Ishikawa (cell line): ENCODE measurements around the gene SLC37A1.

ENCODE experiments used
- CEBPB ChIP-seq: IDR thresholded peaks from 2 replicates; pipeline ENCODE4 v1.6.1; 2012
- CREB1 ChIP-seq: IDR thresholded peaks from 2 replicates; pipeline ENCODE4 v1.6.1; 2012; ENCODE audit warnings: low read depth
- EGR1 ChIP-seq: IDR thresholded peaks from 2 replicates; pipeline ENCODE4 v1.6.1; 2012
- EP300 ChIP-seq: IDR thresholded peaks from 2 replicates; pipeline ENCODE4 v1.6.1; 2012; ENCODE audit warnings: borderline replicate concordance
- FOXM1 ChIP-seq: IDR thresholded peaks from 2 replicates; pipeline ENCODE4 v1.6.1; 2012; ENCODE audit warnings: low read depth, borderline replicate concordance
- NFIC ChIP-seq: IDR thresholded peaks from 2 replicates; pipeline ENCODE4 v1.6.1; 2012
- RAD21 ChIP-seq: IDR thresholded peaks from 2 replicates; pipeline ENCODE4 v1.6.1; 2012; ENCODE audit warnings: low read depth
- REST ChIP-seq: IDR thresholded peaks from 2 replicates; pipeline ENCODE4 v1.6.1; 2012; ENCODE audit warnings: low read depth, mild to moderate bottlenecking
- TAF1 ChIP-seq: IDR thresholded peaks from 2 replicates; pipeline ENCODE4 v1.6.1; 2012; ENCODE audit warnings: low read depth, mild to moderate bottlenecking
- TCF12 ChIP-seq: IDR thresholded peaks from 2 replicates; pipeline ENCODE4 v1.6.1; 2012; ENCODE audit warnings: low read depth
- TEAD4 ChIP-seq: IDR thresholded peaks from 2 replicates; pipeline ENCODE4 v1.6.1; 2012
- YY1 ChIP-seq: IDR thresholded peaks from 2 replicates; pipeline ENCODE4 v1.6.1; 2012; ENCODE audit warnings: low read depth
- ZBTB7A ChIP-seq: IDR thresholded peaks from 2 replicates; pipeline ENCODE4 v1.6.1; 2012; ENCODE audit warnings: low read depth
- TF ChIP-seq, protein P1 (sequence below): IDR thresholded peaks from 2 replicates; pipeline ENCODE4 v1.6.1; 2012
- TF ChIP-seq, protein P2 (sequence below): IDR thresholded peaks from 2 replicates; pipeline ENCODE4 v1.6.1; 2012

SLC37A1 gene

DNA sequence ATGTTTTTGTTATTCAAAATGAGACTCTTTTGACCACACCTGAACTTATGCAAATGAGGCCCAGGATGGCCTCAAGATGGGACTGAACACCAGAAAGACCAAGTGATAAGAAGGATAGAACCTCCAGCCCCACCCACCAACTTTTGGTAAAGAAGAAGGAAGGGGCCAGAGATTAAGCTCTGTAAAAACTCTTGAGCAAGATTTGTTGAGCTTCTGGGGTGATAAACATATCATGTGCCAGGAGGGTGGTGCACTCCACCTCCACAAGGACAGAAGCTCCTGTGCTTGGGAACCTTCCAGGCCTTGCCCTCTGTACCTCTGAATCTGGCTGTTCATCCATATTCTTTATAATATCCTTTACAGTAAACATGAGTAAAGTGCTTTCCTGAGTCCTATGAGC is 22.9 kb upstream of the SLC37A1 start:
- TF ChIP-seq TEAD4 = no peak
- TF ChIP-seq EP300 = no peak
- TF ChIP-seq, protein P1, sequence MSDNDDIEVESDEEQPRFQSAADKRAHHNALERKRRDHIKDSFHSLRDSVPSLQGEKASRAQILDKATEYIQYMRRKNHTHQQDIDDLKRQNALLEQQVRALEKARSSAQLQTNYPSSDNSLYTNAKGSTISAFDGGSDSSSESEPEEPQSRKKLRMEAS = no peak

DNA sequence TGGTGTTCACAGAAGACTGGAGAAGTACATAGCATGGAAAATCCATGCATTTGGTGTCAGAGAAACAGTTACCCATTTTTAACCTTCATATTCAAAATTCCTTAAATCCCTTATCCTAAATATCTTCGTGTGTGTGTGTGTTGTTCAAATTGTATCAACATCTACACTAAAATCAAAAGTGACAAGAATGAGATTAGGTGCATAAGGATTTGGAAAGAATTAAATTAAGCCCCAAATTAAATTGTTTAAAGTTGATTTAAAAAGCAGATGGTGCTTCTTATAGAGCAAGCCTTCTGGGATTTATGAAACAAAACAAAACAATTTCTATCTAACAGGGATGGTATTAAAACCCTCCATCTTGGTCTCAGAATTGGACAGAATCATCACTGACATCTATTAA is 22.3 kb upstream of the SLC37A1 start:
- no peak for TF ChIP-seq EP300
- TF ChIP-seq CREB1 = no peak
- no peak for TF ChIP-seq YY1
- no peak for TF ChIP-seq RAD21
- TF ChIP-seq, protein P2, sequence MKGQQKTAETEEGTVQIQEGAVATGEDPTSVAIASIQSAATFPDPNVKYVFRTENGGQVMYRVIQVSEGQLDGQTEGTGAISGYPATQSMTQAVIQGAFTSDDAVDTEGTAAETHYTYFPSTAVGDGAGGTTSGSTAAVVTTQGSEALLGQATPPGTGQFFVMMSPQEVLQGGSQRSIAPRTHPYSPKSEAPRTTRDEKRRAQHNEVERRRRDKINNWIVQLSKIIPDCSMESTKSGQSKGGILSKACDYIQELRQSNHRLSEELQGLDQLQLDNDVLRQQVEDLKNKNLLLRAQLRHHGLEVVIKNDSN = no peak
- no peak for TF ChIP-seq NFIC
- no peak for TF ChIP-seq FOXM1
- no peak for TF ChIP-seq TCF12
- TF ChIP-seq CEBPB = no peak
- TF ChIP-seq TAF1 = no peak
- TF ChIP-seq, protein P1 = no peak
- TF ChIP-seq REST = no peak
- TF ChIP-seq TEAD4 = no peak
- TF ChIP-seq EGR1 = no peak

- no peak for TF ChIP-seq FOXM1
Observed at GRCh38 chr21:42492201-42492600, 21.5 kb upstream of the SLC37A1 start.

DNA sequence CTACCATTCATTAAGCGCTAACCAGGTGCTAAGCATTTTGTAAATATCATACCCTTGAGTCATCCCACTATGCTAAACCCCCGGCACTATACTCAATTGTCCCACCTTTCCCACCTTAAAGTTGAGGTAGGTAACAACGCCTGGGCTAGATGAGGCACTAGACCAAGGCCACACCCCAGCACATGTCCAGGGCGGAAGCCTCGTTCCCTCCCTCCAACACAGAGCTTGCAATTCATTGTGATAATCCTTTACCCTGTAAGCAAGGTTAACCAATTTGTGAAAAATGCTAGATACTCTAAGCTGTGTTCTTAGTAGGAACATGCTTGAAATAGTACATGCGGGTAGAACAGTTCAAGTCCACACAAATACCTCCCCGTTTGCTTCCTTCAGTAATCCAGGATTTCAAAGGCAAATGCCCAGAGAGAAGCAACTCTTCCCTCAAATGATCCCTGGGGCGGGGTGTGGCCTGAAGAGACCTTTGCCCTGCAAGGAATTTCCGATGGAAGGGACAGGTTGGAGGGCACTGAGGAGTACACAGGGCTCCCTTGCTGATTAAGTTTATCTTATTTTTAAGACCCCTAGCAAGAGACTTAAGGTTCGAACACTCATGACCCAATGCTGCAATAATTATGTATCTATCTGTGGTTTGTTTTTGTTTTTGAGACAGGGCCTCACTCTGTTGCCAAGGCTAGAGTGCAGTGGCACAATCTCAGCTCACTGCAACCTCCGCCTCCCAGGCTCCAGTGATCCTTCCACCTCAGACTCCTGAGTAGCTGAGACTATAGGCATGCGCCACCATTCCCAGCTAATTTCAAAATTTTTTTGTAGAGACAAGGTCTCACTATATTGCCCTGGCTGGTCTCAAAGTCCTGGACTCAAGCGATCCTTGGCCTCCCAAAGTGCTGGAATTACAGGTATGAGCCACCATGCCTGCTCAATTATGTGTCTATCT is 20.3 kb upstream of the SLC37A1 start:
- TF ChIP-seq REST = no peak
- no peak for TF ChIP-seq TAF1
- no peak for TF ChIP-seq ZBTB7A
- no peak for TF ChIP-seq EGR1
- TF ChIP-seq TEAD4 = no peak
- no peak for TF ChIP-seq NFIC
- TF ChIP-seq CREB1 = no peak
- no peak for TF ChIP-seq YY1

DNA sequence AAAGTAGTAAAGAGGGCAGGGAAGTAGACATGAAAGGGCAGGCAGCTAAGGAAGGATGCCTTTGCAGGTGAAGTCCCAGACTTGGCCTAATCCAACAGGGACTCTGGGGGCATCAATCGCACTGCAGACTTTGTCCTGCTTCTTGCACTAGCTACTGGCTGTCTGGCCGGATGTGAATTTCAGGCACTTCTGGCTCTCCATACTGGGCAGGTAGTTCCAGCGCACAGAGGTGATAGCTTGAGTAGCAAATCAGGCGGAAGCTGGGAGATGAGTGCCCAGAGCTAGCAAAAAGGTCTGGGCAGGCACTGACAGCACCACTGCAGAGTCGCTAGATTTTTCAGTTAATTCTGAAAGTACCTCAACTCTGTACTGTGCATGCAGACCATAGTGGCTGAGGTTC is 18.6 kb upstream of the SLC37A1 start:
- TF ChIP-seq TCF12 (no peak), EGR1 (no peak), NFIC (no peak), YY1 (no peak), ZBTB7A (no peak), TEAD4 (no peak), TAF1 (no peak), CEBPB (no peak), EP300 (no peak)
- TF ChIP-seq, protein P1 = no peak

- TF ChIP-seq REST (no peak), NFIC (no peak), RAD21 (no peak), FOXM1 (no peak), CREB1 (no peak)
- TF ChIP-seq, protein P2 = no peak
- TF ChIP-seq, protein P1 = no peak; the same call in 1 of the 2 replicates
Observed at GRCh38 chr21:42495765-42496119, 17.9 kb upstream of the SLC37A1 start.
